Muscle layer of duodenum (tissue), 2 donors: ENCODE measurements around the gene GNAQ.

ENCODE experiments used
- H3K27ac ChIP-seq: one replicate; pipeline ENCODE4 v1.7.0; 2013; ENCODE audit warnings: mild to moderate bottlenecking, low read length
- H3K27me3 ChIP-seq: one replicate; pipeline ENCODE4 v1.7.0; 2013; ENCODE audit warnings: low read depth, mild to moderate bottlenecking, control low read depth, low read length
- H3K36me3 ChIP-seq, 2 donors: one replicate each; pipeline ENCODE4 v1.7.0; 2013; ENCODE audit warnings: low read length in 2 of 2, control low read depth in 1 of 2, mild to moderate bottlenecking in 1 of 2; ENCODE audit not compliant: insufficient read depth in 2 of 2, control insufficient read depth in 1 of 2
- H3K4me1 ChIP-seq, 2 donors: one replicate each; pipeline ENCODE4 v1.7.0; 2013; ENCODE audit warnings: low read length in 2 of 2, mild to moderate bottlenecking in 2 of 2, control low read depth in 1 of 2, moderate library complexity in 1 of 2; ENCODE audit not compliant: insufficient read depth in 2 of 2, control insufficient read depth in 1 of 2
- H3K4me3 ChIP-seq, 2 donors: one replicate each; pipeline ENCODE4 v1.7.0; 2013; ENCODE audit warnings: low read length in 2 of 2, low read depth in 1 of 2, mild to moderate bottlenecking in 1 of 2
- H3K9me3 ChIP-seq, 2 donors: one replicate each; pipeline ENCODE4 v1.7.0; 2013; ENCODE audit warnings: low read length in 2 of 2, control low read depth in 1 of 2, mild to moderate bottlenecking in 1 of 2; ENCODE audit not compliant: control insufficient read depth in 1 of 2
- donor health status: healthy.

The GNAQ gene

DNA sequence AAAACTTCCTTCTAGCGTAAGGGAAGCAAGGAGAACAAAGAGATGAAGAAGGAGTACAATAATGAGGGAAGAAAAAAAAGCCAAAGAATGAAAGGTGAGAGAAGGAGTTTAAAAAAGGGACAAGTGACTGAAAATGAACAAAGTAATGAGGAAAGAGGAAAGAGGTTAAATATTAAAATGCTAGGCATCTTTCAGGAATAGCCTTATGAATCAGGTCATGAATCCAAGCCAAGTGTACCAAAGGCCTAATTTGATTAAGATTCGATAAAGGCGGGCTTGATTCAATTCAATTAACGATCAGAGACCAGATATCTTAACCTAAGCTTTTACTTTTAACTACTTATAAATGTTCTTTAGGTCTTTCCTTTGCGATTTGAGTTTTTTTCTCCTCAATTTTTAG, 241.7 kb downstream of the GNAQ start:
- H3K36me3 ChIP-seq = peaks cover 6 to 8% of the 10 kb centered on the region in 2 donors
- H3K9me3 ChIP-seq = no peaks in the 10 kb centered on the region
- H3K4me3 ChIP-seq = no peak overlapping the region
- no peaks in the 10 kb centered on the region for H3K27me3 ChIP-seq
- peaks cover 0 to 3% of the 10 kb centered on the region in 2 donors for H3K4me1 ChIP-seq
- H3K27ac ChIP-seq = no peak overlapping the region

DNA sequence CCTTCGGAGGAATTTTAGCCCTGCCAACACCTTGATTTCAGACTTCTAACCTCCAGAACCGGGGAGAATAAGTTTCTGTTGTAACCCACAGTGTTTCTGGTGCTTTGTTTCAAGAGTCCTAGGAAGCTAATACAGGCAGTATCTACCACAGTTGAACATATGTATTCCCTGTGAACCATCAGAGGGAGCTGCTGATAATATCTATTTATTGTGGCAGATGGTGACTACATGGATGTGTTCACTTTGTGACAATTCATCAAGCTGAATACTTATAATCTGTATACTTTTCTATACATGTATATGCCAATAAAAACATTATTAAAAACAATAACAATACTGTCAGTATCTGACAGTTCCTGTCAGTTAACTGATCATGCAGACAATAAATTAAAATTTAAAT, 246.3 kb downstream of the GNAQ start:
- Histone ChIP-seq H3K4me1 (no peaks in the 10 kb centered on the region), H3K9me3 (no peaks in the 10 kb centered on the region), H3K27me3 (no peaks in the 10 kb centered on the region), H3K4me3 (no peak overlapping the region), H3K27ac (no peak overlapping the region), H3K36me3 (peaks cover 2 to 3% of the 10 kb centered on the region in 2 donors)

DNA sequence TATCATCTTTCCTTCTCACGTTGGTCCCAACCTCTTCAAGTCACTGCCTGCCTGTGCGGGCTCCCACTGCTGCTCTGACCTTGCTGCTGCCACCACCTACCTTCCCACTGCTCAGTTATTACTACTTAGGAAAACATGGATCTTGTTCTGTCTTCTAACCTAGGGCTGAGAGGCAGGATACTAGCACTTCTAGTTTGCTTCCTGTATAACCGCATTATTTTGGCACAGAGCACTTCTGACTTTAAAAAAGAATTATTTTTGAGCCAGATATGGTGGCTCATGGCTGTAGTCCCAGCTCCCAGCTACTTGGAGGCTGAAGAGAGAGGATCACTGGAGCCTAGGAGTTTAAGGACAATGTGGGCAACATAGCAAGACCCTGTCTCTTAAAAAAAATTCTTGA, 248.1 kb downstream of the GNAQ start:
- H3K9me3 ChIP-seq = no peaks in the 10 kb centered on the region

DNA sequence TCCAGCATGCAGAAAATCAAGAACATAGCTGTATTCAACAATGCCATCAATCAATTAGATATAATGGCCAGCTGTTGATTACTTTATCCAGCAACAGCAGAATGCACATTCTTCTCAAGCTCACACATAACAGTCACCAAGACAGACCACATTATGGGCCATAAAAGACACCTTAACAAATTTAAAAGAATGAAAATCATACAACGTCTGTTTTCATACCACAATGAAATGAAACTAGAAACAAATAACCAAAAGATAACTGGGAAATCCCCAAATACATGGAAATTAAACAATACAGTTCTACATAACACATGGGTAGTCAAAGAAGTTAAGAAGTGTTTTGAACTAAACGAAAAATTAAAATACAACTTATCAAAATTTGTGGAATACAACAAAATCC, 252.6 kb downstream of the GNAQ start:
- H3K27me3 ChIP-seq = no peaks in the 10 kb centered on the region
- H3K27ac ChIP-seq = no peak overlapping the region
- no peaks in the 10 kb centered on the region for H3K36me3 ChIP-seq

More for the DNA sequence above, 248.1 kb downstream of the GNAQ start:
- H3K4me1 ChIP-seq = no peaks in the 10 kb centered on the region
- no peaks in the 10 kb centered on the region for H3K27me3 ChIP-seq
- no peak overlapping the region for H3K27ac ChIP-seq
- no peak overlapping the region for H3K4me3 ChIP-seq
- peaks cover 0 to 3% of the 10 kb centered on the region in 2 donors for H3K36me3 ChIP-seq

DNA sequence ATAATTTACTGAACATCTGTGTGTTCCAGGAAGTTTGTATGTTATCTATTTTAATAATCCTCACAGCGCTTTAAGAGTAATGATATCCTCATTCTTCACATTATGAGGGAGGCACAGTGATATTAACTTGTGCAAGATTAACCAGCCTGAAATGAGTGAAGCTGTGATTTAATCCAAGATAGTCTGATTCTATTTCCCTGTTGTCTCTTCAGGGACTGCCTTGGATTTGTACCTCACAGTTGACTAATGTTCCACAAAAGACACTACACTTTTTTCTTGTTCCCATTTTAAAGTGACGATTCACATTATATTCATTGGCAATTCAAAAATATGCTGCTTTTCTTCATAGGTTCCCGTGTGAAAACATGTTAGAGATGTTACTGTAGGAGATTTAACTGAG, 258.2 kb downstream of the GNAQ start:
- Histone ChIP-seq H3K27me3 (no peaks in the 10 kb centered on the region), H3K9me3 (peaks cover 2 to 6% of the 10 kb centered on the region in 2 donors), H3K36me3 (no peaks in the 10 kb centered on the region), H3K4me1 (no peaks in the 10 kb centered on the region), H3K27ac (no peak overlapping the region), H3K4me3 (no peak overlapping the region)

More for the DNA sequence above, 252.6 kb downstream of the GNAQ start:
- Histone ChIP-seq H3K4me1 (no peaks in the 10 kb centered on the region), H3K9me3 (peaks cover 2 to 6% of the 10 kb centered on the region in 2 donors), H3K4me3 (no peak overlapping the region)

DNA sequence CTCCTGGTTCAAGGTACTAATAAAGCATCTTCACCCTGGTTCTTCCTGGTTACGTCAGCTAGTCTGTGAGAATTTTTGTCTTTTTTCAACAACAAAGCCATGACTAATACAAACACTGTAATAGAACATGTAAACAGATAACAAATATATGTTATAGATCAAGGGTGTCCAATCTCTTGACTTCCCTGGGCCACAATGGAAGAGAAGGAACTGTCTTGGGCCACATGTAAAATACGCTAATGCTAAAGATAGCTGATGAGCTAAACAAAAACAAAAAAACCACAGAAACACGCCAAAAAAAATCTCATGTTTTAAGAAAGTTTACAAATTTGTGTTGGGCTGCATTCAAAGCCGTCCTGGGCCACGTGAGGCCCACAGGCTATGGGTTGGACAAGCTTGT, 259.0 kb downstream of the GNAQ start:
- Histone ChIP-seq H3K4me1 (no peaks in the 10 kb centered on the region), H3K27ac (no peak overlapping the region), H3K4me3 (no peak overlapping the region), H3K36me3 (no peaks in the 10 kb centered on the region), H3K9me3 (peaks cover 2 to 6% of the 10 kb centered on the region in 2 donors), H3K27me3 (no peaks in the 10 kb centered on the region)

DNA sequence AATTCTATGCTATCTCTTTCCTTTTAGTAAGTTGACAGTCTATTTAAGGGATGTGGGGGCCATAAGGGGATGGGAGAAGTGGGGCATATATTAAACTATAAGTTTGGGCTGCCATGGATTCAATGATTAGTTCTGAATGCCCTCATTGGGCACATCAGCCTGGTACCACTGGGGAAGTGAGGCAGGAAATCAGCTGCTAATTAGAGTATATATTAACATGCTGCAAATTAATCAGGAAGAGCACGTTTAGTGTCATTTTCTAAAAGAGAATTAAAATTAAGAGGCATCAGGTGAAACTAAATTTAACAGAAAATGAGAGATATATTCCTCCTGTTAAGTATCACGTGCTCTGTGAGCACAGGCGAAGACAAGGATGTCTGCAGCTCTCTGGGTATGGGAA, 260.4 kb downstream of the GNAQ start:
- H3K4me1 ChIP-seq = no peaks in the 10 kb centered on the region
- no peaks in the 10 kb centered on the region for H3K27me3 ChIP-seq
- H3K27ac ChIP-seq = no peak overlapping the region
- H3K4me3 ChIP-seq = no peak overlapping the region
- H3K36me3 ChIP-seq = no peaks in the 10 kb centered on the region
- peaks cover 0 to 1% of the 10 kb centered on the region in 2 donors for H3K9me3 ChIP-seq

DNA sequence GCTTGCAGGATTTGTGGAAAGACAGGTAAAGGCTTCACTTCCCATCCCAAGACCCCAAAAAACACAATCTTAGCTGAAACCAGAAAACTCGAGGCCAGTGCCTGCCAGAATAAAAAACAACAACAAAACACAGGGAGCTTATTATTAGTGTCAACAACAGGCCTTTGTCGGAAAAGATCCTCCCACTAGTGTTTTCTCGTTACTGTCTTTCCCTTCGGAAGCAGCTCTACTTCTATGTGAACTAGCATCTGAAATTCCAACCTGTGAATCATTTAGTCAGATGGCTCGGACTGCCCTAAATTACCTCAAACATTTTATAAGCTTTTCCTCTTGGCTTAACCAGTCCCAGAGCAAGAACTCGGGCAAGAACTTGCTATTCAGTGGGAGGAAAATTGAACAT, 261.3 kb downstream of the GNAQ start:
- Histone ChIP-seq H3K27ac (no peak overlapping the region), H3K9me3 (no peaks in the 10 kb centered on the region), H3K4me3 (no peak overlapping the region), H3K4me1 (no peaks in the 10 kb centered on the region), H3K36me3 (no peaks in the 10 kb centered on the region), H3K27me3 (no peaks in the 10 kb centered on the region)

DNA sequence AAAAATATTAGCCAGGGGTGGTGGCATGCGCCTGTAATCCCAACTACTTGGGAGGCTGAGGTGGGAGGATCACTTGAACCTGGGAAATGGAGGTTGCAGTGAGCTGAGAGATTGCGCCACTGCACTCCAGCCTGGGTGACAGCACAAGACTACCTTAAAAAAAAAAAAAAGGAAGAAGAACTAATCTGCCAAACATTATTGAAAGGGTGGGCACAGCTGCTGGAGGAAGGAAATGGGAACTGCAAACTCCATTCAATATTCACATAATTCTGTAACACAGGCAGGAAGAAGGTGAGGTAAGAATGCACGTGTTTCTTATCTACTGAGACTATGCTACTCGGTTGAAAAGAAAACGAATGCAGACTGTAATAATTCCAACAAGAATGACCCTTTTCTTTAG, 262.4 kb downstream of the GNAQ start:
- Histone ChIP-seq H3K27me3 (no peaks in the 10 kb centered on the region), H3K4me1 (no peaks in the 10 kb centered on the region), H3K4me3 (no peak overlapping the region), H3K9me3 (no peaks in the 10 kb centered on the region), H3K36me3 (no peaks in the 10 kb centered on the region), H3K27ac (no peak overlapping the region)

DNA sequence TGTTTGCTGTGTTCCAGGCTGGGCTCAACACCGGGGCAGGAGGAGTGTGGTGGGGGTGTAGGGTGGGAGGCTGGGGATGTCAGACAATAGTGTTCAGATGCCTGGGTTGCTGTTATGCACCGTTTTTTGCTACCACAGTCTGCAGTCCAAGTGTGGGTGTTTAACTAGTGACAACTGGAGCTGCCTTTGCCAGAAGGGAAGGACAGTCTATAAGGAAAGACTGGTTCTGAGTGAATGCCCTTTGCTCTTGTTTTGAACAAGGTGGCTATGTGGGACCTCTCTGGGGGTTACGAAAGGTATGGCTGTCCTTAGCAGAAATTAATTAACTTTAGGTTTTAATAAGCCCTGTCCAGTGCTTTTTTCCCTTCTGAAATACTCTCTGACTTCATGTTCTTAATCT, 265.0 kb downstream of the GNAQ start:
- Histone ChIP-seq H3K4me1 (no peaks in the 10 kb centered on the region), H3K36me3 (no peaks in the 10 kb centered on the region), H3K27ac (no peak overlapping the region), H3K4me3 (no peak overlapping the region), H3K9me3 (no peaks in the 10 kb centered on the region), H3K27me3 (no peaks in the 10 kb centered on the region)

DNA sequence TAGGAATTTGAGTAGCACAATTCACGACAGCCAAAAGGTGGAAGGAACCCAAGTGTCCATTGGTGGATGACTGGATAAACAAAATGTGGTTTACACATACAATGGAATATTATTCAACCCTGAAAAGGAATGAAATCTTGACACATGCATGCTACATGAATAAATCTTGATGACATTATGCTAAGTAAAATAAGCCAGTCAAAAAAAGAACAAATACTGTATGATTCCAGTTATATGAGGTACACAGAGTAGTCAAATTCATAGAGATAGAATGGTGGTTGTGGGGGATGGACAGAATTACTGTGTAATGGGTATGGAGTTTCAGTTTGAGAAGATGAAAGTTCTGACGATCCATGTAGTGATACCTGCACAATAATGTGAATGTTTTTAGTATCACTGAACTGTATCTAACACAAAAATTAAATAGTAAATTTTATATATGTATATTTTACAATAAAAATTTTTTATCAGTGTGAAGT, 265.8 kb downstream of the GNAQ start:
- Histone ChIP-seq H3K27me3 (no peaks in the 10 kb centered on the region), H3K27ac (no peak overlapping the region), H3K4me3 (no peak overlapping the region), H3K36me3 (no peaks in the 10 kb centered on the region), H3K4me1 (no peaks in the 10 kb centered on the region), H3K9me3 (no peaks in the 10 kb centered on the region)

DNA sequence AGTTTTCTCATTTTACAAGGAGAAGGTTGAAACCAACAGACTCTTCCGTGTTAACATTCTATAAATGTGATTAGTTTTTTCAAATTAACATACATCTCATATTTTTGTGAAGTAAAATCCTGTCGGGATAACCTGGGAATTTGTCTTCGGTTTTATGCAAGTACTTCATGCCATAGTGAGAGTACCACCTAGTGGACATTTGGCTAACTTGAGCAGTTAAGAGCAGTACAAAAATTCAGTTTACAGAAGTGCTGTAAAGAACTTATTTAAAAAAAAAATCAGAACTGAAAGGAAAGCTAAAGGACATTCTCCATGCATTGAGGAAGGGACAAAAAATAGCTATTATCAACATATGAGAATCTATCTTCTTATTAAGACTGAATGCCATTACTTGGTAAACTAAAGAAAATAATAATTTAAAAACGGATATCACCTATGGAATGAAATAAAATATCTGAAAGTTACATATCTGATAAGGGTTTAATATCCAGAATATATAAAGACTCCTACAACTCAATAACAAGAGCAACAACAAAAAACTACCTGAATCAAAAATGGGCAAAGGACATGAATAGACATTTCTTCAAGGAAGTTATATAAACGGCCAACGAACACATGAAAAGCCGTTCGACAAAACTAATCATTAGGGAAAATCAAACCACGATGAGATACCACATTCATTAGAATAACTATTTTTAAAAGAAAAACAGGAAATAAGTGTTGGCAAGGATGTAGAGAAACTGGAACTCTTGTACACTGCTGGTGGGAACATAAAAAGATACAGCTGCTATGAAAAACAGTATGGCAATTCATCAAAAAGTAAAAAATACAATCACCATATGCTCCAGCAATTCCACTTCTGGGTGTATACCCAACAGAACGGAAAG, 266.5 kb downstream of the GNAQ start:
- H3K9me3 ChIP-seq = no peaks in the 10 kb centered on the region
- no peaks in the 10 kb centered on the region for H3K27me3 ChIP-seq
- H3K27ac ChIP-seq = no peak overlapping the region
- H3K4me3 ChIP-seq = no peak overlapping the region
- H3K36me3 ChIP-seq = no peaks in the 10 kb centered on the region
- H3K4me1 ChIP-seq = no peaks in the 10 kb centered on the region
